Tibial nerve (tissue), 4 donors: ENCODE data around the gene DIP2B.

Source experiments
- CTCF ChIP-seq, 5 experiments: fragments of 200-600 bp in 3 of 5; fragments of 450-650 bp in 2 of 5; sonication (generic) in 3 of 5; IDR thresholded peaks; one replicate each; pipeline ENCODE4 v1.5.1; 2016 to 2019; ENCODE audit warnings: antibody characterized with exemption in 5 of 5, mild to moderate bottlenecking in 3 of 5, moderate library complexity in 2 of 5
- EP300 ChIP-seq, 2 donors: sonication (generic); formaldehyde crosslinking; IDR thresholded peaks; one replicate each; pipeline ENCODE4 v1.6.1; 2017; ENCODE audit warnings: antibody characterized with exemption in 2 of 2, mild to moderate bottlenecking in 1 of 2
- POLR2A ChIP-seq, 2 donors: fragments of 450-650 bp; IDR thresholded peaks; one replicate each; pipeline ENCODE4 v1.6.1; 2017; ENCODE audit warnings: antibody characterized with exemption in 2 of 2, mild to moderate bottlenecking in 2 of 2, moderate library complexity in 2 of 2

DNA sequence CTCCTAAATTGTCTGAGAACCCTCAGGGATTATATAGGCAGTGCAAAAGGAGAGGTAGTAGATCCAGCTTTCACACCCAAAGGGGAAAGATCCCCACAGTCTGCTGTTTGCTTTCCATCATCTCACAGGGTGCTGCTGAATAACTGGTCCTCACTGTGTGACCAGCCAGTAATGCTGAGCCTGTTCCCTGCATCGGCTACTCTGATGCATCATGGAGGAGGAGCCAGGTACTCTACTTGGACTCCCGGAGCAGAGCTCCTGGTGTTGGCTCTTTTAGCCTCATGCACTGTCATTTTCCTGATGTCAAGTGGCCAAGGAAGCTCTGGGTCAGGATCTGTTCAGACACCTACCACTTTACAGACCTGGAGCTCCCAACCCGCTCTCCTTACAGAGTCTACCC, 131.7 kb downstream of the DIP2B start:
- no peak for TF ChIP-seq CTCF (IDR thresholded peaks at IDR 0.05)
- no peak for TF ChIP-seq POLR2A (IDR thresholded peaks at IDR 0.05)
- TF ChIP-seq EP300 (IDR thresholded peaks at IDR 0.05), result no peak
